ENCODE measurements around the gene MTUS2.

DNA sequence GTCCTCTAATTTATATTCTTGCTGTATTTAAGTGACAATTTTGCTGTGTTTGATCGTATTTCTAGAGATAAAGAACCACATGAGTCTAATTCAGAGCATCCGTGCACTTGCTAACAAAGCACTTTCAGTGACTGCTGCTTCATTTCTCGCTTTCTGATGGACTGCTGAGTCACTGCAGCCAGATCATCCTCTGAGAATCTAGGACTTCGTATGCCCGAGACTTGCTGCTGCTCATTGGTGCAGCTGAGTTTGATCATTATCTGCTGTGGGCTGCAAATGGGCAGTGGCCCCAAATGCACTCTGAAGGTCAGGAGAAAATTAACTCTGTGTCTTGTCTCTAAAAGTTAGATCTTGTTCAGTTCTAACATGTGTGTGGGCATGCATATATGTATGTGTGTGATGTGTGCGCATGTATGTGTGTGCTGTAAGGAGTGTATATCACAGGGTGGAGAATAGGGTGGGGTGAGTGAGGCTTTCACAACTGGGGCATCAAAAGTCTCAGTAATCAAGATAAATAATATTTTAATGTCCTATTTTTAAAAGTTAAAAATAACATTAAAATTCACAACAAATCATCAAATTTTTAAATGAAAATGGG lies 342.6 kb downstream of the MTUS2 start:
- TF ChIP-seq POLR2A (IDR thresholded peaks at IDR 0.05; ENCODE audit: low read depth, low read length) (no peak), TAF1 (IDR thresholded peaks at IDR 0.05; ENCODE audit: low read depth, low read length) (no peak), POU2F2 (IDR thresholded peaks at IDR 0.05; ENCODE audit: low read depth, low read length) (no peak), POLR2AphosphoS5 (IDR thresholded peaks at IDR 0.05; ENCODE audit: low read depth, low read length) (no peak)
